Muscle layer of duodenum (tissue), 2 donors: ENCODE data around the gene CD300E.
A peak's percentile ranks its signal among the peaks of the same experiment; 100 is the strongest.
"Not testable (repeated sequence)": the region's sequence is repeated elsewhere in the genome, so short reads cannot be mapped to it uniquely, and the experiment has no call there.

ENCODE experiments used
- H3K27ac ChIP-seq: one replicate; pipeline ENCODE4 v1.7.0; 2013; ENCODE audit warnings: mild to moderate bottlenecking, low read length
- H3K27me3 ChIP-seq: one replicate; pipeline ENCODE4 v1.7.0; 2013; ENCODE audit warnings: low read depth, mild to moderate bottlenecking, control low read depth, low read length
- H3K36me3 ChIP-seq, 2 donors: one replicate each; pipeline ENCODE4 v1.7.0; 2013; ENCODE audit warnings: low read length in 2 of 2, control low read depth in 1 of 2, mild to moderate bottlenecking in 1 of 2; ENCODE audit not compliant: insufficient read depth in 2 of 2, control insufficient read depth in 1 of 2
- H3K4me1 ChIP-seq, 2 donors: one replicate each; pipeline ENCODE4 v1.7.0; 2013; ENCODE audit warnings: low read length in 2 of 2, mild to moderate bottlenecking in 2 of 2, control low read depth in 1 of 2, moderate library complexity in 1 of 2; ENCODE audit not compliant: insufficient read depth in 2 of 2, control insufficient read depth in 1 of 2
- H3K4me3 ChIP-seq, 2 donors: one replicate each; pipeline ENCODE4 v1.7.0; 2013; ENCODE audit warnings: low read length in 2 of 2, low read depth in 1 of 2, mild to moderate bottlenecking in 1 of 2
- H3K9me3 ChIP-seq, 2 donors: one replicate each; pipeline ENCODE4 v1.7.0; 2013; ENCODE audit warnings: low read length in 2 of 2, control low read depth in 1 of 2, mild to moderate bottlenecking in 1 of 2; ENCODE audit not compliant: control insufficient read depth in 1 of 2
- donor health status: healthy.

The CD300E gene

DNA sequence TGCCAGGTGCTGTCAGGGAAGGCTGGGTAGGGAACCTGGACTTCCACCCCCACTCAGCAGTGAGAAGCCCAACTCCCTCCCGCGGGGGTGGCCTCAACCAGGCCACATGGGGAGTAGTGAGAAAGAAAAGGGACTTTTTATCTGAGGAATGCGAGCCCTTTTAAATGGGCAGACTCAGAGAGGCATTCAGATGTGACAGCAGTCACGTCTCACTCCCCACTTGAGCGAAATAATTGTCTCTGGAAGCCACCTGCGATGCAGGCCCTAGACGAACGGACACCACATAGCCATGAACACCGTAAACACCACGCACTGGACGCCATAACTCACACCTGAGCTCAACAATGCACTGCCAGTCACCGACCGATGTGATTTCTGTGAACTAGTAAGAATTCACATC is 11.9 kb upstream of the CD300E start:
- no peaks in the 10 kb centered on the region for H3K9me3 ChIP-seq
- H3K4me1 ChIP-seq, result peaks cover 0 to 11% of the 10 kb centered on the region in 2 donors
- H3K27me3 ChIP-seq, result peaks cover 6% of the 10 kb centered on the region
- H3K36me3 ChIP-seq, result no peaks in the 10 kb centered on the region
- H3K4me3 ChIP-seq, result no peak overlapping the region
- H3K27ac ChIP-seq, result no peak overlapping the region

DNA sequence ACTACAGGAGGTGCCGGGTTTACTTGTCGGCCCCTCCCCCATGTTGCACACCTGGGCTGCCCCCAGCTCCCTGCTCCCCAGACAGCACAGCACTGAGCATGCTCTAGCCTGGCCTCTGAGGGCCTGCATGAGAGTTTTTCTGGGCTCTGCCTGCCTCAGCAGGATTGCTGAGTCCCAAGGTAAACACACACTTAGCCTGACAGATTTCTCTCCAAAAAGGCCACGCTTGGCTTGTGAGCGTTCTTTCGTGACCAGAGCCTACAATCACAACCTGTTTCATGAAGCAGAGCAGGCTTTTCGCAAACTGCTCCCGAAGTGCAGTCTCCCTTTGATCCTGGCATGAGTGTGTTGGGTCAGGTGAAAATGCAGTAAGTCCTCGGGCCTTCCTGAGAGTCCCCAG is 9.8 kb upstream of the CD300E start:
- H3K36me3 ChIP-seq, result no peaks in the 10 kb centered on the region
- peaks cover 0 to 7% of the 10 kb centered on the region in 2 donors for H3K4me1 ChIP-seq
- H3K9me3 ChIP-seq, result no peaks in the 10 kb centered on the region
- no peak overlapping the region for H3K4me3 ChIP-seq
- H3K27ac ChIP-seq, result no peak overlapping the region
- H3K27me3 ChIP-seq, result peaks cover 6% of the 10 kb centered on the region

DNA sequence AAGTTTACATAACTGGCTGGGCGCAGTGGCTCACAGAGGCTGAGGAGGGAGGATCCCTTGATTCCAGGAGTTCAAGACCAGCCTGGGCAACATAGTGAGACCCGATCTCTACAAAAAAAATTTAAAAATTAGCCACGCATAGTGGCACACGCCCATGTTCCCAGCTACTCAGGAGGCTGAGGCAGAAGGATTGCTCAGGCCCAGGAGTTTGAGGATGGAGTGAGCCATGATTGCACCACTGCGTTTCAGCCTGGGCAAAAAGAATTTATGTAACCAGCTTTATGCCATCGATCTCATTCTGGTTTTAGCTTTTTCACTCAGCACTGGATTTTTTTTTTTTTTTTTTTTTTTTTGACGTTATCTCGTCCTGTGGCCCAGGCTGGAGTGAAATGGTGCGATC is 9.1 kb upstream of the CD300E start:
- Histone ChIP-seq H3K27ac (no peak overlapping the region), H3K4me3 (peak overlapping the region in 1 of 2 donors; percentile 42), H3K36me3 (no peaks in the 10 kb centered on the region), H3K27me3 (peaks cover 1% of the 10 kb centered on the region), H3K9me3 (no peaks in the 10 kb centered on the region), H3K4me1 (peaks cover 0 to 7% of the 10 kb centered on the region in 2 donors)

DNA sequence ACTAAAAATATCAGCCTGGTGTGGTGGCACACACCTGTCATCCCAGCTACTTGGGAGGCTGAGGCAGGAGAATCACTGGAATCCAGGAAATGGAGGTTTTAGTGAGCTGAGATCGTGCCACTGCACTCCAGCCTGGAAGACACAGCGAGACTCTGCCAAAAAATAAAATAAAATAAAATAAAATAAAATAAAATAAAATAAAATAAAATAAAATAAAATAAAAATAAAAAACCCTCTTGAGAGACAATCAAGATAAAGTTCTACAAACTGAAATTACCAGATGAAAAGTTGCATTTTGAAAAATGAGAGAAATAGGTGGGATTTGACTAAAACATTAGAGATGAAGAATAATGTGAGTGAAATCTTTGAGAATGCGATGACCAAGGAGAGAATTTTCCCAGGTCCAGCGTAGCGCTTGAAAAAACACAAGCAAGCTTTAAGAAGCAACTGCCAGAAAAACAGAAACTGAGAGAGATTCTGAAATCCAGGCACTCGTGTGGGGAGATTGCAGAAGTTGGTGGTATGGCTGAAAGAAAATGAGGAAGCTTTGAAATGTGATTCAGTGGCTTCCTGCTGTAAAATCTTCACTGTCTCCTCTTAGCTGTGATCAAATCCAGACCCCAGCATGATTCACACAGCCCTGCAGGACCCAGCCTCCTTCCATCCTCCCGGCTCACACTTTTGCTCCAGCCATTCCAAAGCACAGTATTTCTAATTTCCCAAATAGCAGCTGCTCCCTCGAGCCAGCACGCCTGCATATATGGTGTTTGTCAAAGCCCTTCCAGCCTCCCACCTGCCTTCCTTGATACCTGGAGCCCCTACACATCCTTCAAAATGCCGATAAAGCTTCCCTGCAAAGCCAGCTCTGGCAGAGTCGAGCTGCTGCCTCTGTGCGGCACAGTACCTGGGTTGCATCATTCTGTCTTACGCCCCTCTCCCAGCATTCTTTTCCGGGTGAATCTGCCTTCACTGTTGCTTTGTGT is 8.2 kb upstream of the CD300E start:
- H3K36me3 ChIP-seq, result no peaks in the 10 kb centered on the region
- H3K9me3 ChIP-seq, result no peaks in the 10 kb centered on the region
- peaks cover 0 to 7% of the 10 kb centered on the region in 2 donors for H3K4me1 ChIP-seq
- H3K27ac ChIP-seq, result no peak overlapping the region
- H3K4me3 ChIP-seq, result peak overlapping the region; percentile 23 to 42
- H3K27me3 ChIP-seq, result no peaks in the 10 kb centered on the region

DNA sequence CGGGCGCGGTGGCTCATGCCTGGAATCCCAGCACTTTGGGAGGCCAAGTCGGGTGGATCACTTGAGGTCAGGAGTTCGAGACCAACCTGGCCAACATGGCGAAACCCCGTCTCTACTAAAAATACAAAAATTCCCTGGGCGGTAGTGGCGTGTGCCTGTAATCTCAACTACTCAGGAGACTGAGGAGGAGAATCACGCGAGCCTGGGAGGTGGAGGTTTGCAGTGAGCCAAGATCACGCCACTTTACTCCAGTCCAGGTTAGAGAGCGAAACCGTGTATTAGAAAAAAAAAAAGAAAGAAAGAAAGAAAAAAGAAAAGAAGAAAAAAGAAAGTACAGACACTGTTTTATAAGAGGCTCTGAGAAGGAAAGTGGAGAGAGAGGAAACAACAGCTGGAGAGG is 6.7 kb upstream of the CD300E start:
- not testable (repeated sequence) for H3K27ac ChIP-seq, H3K36me3 ChIP-seq, H3K4me3 ChIP-seq, H3K27me3 ChIP-seq, H3K9me3 ChIP-seq, H3K4me1 ChIP-seq

DNA sequence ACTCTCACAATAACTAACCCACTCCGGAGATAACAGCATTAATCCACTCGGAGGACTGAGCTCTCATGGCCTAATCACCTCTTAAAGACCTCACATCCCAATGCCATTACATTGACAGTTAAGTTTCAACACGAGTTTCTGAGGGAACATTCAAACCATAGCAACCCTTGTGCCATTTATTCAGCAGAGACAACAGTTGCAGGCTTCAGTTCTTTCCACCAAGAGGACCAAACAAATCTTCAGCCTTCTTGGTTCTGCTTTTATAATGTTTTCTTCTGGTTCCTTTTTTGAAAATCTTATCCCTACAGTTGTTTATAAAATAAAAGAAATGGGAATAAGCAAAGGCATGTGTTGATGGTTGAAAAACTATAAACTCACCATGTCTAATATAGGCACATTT is 2.1 kb upstream of the CD300E start:
- Histone ChIP-seq H3K27ac (no peak overlapping the region), H3K9me3 (no peaks in the 10 kb centered on the region), H3K4me3 (no peak overlapping the region), H3K36me3 (no peaks in the 10 kb centered on the region), H3K4me1 (no peaks in the 10 kb centered on the region), H3K27me3 (no peaks in the 10 kb centered on the region)

DNA sequence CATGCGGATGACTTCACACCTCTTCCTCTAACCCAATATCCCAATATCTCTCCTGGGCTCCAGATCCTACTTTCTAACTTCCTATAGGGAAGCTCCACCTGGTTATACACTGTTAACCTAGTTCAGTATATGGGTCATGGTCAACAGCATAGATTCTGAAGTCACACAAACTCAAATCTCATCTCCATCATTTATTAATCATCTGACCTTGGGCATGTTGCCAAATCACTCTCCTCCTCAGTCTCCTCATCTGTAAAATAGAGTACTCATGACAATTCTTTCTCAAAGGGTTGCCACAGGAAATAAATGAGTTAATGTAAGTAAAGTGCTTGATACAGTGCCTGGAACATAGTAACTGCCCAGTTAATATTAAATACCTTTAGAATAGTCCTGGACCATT is 593 bp upstream of the CD300E start:
- H3K4me1 ChIP-seq, result no peaks in the 10 kb centered on the region
- H3K27me3 ChIP-seq, result no peaks in the 10 kb centered on the region
- H3K27ac ChIP-seq, result no peak overlapping the region

DNA sequence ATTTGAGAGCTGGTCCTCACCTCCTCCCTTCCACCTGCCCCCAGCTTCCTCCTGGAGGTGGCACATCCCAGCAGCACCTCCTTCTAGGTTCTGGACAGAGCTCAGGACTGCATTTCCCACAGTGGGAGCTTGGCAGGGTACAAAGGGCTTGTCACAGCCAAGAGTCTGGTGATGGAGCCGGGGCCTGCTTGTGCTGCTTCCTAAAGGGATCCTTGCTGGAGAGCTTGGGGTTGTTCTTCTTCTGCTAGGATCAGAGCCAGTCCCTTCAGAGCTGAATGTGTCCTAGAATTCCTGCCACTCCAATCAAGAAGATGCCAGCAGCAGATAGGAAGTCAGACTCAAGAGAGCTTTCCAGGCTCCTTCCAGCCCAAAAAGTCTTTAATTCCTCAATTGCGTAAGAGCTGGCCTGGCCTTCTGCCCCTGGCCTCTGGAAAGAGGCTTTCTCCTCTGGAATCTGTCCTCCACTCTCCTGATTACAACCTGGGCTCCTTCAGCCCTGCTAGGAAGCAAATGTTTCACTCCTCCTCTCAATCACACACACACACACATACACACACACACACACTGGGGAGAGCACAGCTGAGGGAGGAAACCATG is 4.4 kb downstream of the CD300E start:
- no peaks in the 10 kb centered on the region for H3K27me3 ChIP-seq
- no peaks in the 10 kb centered on the region for H3K36me3 ChIP-seq
- no peak overlapping the region for H3K27ac ChIP-seq
- no peak overlapping the region for H3K4me3 ChIP-seq
- no peaks in the 10 kb centered on the region for H3K9me3 ChIP-seq
- no peaks in the 10 kb centered on the region for H3K4me1 ChIP-seq

More for the DNA sequence above, 593 bp upstream of the CD300E start:
- no peaks in the 10 kb centered on the region for H3K9me3 ChIP-seq
- no peak overlapping the region for H3K4me3 ChIP-seq
- H3K36me3 ChIP-seq, result no peaks in the 10 kb centered on the region

DNA sequence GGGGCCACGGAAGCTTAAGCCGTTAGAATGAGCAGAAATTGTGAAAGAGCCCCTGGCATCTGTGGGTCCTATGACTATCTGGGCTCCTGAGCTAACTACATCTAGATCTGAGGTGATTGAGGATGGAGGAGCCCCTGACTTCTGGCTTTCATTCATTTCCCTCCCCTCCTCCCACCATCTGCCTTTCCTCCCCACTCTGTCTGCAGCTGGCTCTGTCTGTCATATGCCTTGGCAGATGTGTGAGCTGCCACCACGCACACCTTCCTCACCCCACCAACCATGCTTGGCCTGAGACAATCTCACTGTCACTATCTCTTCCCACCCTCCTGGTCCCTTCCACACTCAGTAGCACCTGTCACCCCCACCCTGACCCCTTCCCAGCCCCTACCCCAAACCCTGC is 5.1 kb downstream of the CD300E start:
- H3K4me3 ChIP-seq, result no peak overlapping the region
- H3K27me3 ChIP-seq, result no peaks in the 10 kb centered on the region
- no peaks in the 10 kb centered on the region for H3K4me1 ChIP-seq
- H3K9me3 ChIP-seq, result no peaks in the 10 kb centered on the region
- H3K27ac ChIP-seq, result no peak overlapping the region
- no peaks in the 10 kb centered on the region for H3K36me3 ChIP-seq

DNA sequence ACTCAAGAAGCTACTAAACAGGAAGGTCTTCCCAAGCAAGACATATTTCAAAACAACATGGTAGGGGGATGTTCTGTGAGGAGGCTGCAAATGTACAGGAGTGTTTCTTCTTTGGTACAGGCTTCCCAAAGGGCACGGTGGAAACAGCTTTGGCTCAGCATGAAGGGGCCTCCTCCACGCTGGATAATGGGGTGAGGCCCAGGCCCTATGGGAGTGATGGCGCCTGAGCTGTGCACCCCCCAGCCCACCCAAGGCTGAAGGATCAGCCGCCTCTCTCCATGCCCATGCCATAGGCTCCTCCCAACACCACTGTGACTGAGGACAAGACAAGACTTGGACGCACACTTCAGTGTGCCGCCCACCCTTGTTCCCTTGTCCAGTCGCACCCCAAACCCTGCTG is 6.8 kb downstream of the CD300E start:
- Histone ChIP-seq H3K9me3 (no peaks in the 10 kb centered on the region), H3K36me3 (no peaks in the 10 kb centered on the region), H3K4me3 (no peak overlapping the region), H3K4me1 (no peaks in the 10 kb centered on the region), H3K27me3 (no peaks in the 10 kb centered on the region), H3K27ac (no peak overlapping the region)

DNA sequence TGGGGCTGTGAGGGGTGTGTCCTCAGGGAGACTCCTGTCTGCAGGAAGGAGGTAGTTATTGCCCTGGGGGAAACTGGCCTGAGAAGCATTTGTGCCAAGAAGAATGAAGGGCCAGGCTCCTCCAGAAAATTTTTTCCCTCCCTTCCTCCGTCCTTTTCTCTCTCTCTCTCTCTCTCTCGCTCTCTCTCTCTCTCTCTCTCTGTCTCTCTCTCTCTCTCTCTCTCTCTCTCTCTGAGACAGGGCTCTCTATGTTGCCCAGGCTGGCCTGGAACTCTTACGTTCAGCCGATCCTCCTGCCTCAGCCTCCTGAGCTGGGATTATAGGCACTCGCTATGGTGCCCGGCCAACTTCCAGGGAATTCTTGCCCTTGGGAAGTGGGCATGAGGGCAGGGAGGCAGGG is 11.5 kb downstream of the CD300E start:
- Histone ChIP-seq H3K27me3 (no peaks in the 10 kb centered on the region), H3K36me3 (no peaks in the 10 kb centered on the region), H3K27ac (no peak overlapping the region), H3K9me3 (peaks cover 0 to 2% of the 10 kb centered on the region in 2 donors), H3K4me3 (no peak overlapping the region), H3K4me1 (no peaks in the 10 kb centered on the region)
